Measurements from ENCODE around the gene NOTUM. TPM values are rescaled to one million over a fixed set of nuclear protein-coding genes. Genes with fewer than 3 reads are reported as not detected.

The NOTUM gene
- total and polyA plus RNA-seq, 2 of the 4 experiments (the other 2 are of a cell fraction): 0.05 TPM; not detected in 1

DNA sequence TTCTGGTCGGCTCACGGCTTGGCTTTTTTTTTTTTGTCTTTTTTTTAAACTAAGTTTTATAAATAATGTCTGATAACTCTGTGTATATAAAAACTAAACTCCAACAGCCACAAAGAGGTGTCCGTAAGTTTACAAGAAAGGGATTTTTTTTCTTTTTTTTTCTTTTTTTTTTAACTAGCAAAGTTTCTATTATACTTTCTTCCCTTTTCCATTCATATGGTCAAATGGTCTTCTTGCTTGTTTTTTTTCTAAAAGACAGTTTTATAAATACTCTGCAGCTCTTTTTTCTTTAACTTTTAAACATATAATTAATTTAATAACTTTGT is 39.5 kb downstream of the NOTUM start:
- Histone ChIP-seq H2AFZ (replicated peaks; ENCODE audit: low read length, poor library complexity) (no peak overlapping the region), H4K8ac (ENCODE audit: low read depth in 2 of 2, low read length in 2 of 2) (no peak overlapping the region), H3K14ac (replicated peaks; ENCODE audit: low read depth, low read length) (no peak overlapping the region), H2BK120ac (ENCODE audit: low read depth, low read length) (no peak overlapping the region), H3K9me3 (ENCODE audit: control insufficient read depth, insufficient read depth, low read length) (no peaks in the 10 kb centered on the region), H3K4ac (ENCODE audit: low read depth, low read length) (no peak overlapping the region), H3K4me3 (ENCODE audit: insufficient read depth, low read depth, low read length) (no peak overlapping the region), H2BK5ac (ENCODE audit: low read depth, low read length, poor library complexity, severe bottlenecking) (no peak overlapping the region), H3K4me1 (ENCODE audit: control insufficient read depth, insufficient read depth, low read length) (peaks cover 40% of the 10 kb centered on the region), H3K9me1 (ENCODE audit: insufficient read depth, low read length) (peaks cover 26% of the 10 kb centered on the region), H3K79me1 (ENCODE audit: low read depth in 1 of 2, low read length in 2 of 2) (peaks cover 17 to 82% of the 10 kb centered on the region in 2 experiments), H2BK20ac (ENCODE audit: low read depth, low read length) (no peak overlapping the region), H3K56ac (ENCODE audit: extremely low read depth, insufficient read depth, low read length) (no peak overlapping the region), H3K36me3 (ENCODE audit: control insufficient read depth, insufficient read depth, low read length) (peaks cover 32% of the 10 kb centered on the region), H4K91ac (ENCODE audit: insufficient read depth, low read depth, low read length) (no peak overlapping the region), H3K27ac (ENCODE audit: insufficient read depth, low read length) (no peak overlapping the region), H3K27me3 (ENCODE audit: control insufficient read depth, insufficient read depth, low read length) (no peaks in the 10 kb centered on the region), H3K18ac (ENCODE audit: low read depth, low read length) (no peak overlapping the region), H3K9ac (ENCODE audit: low read depth, low read length) (no peak overlapping the region), H3K4me2 (ENCODE audit: low read depth, low read length) (no peak overlapping the region; the same call in 1 of the 2 replicates), H2AK5ac (ENCODE audit: low read depth, low read length) (no peak overlapping the region), H3K23ac (ENCODE audit: low read depth, low read length) (no peak overlapping the region), H2AK9ac (replicated peaks; ENCODE audit: low read depth, low read length, poor library complexity) (no peak overlapping the region), H2BK15ac (ENCODE audit: low read depth, low read length) (no peak overlapping the region), H4K20me1 (ENCODE audit: insufficient read depth, low read length) (peaks cover 87% of the 10 kb centered on the region), H4K5ac (ENCODE audit: low read depth, low read length) (no peak overlapping the region)
- in situ Hi-C loops (cut with MboI; ENCODE audit: low sequenced_read_pairs): no loop called here
- no CpG with 5 or more reads among the region's 3 CpGs for WGBS, 2 experiments (ENCODE audit: extremely low coverage in 2 of 2, insufficient read length in 1 of 2)
- dilution Hi-C loops (cut with HindIII; ENCODE audit: low sequenced_read_pairs, unreplicated experiment): no loop called here
- BruUV-seq (replicated peaks): no TSS peak
- DNase-seq (no peak), ATAC-seq (ENCODE audit: low read depth) (no peak)
- intact Hi-C loops (cut with micrococcal nuclease): no loop called here
- POLR2A ChIA-PET (ENCODE audit: unreplicated experiment): no interaction called here
- CTCF ChIA-PET: no interaction called here
- TF ChIP-seq MAFK (IDR thresholded peaks at IDR 0.05; ENCODE audit: low read depth, low read length): no peak
